GM23338 (cell line): ENCODE measurements around the gene IRF8. TPM values are rescaled to one million over a fixed set of nuclear protein-coding genes. Genes with fewer than 3 reads are reported as not detected.
"Not testable (repeated sequence)": the region's sequence is repeated elsewhere in the genome, so short reads cannot be mapped to it uniquely, and the experiment has no call there.

Experiments used
- ATAC-seq: fragments of 200-7000 bp; cut with Tn5 transposase; 3 replicates; pipeline ENCODE4 v1.9.1; 2020
- DNase-seq: peaks from one replicate; pipeline ENCODE4 v3.0.0-alpha.2; 2015; ENCODE audit warnings: low spot score
- H2AFZ ChIP-seq: fragments of 200-600 bp; sonication (generic); 2 replicates; pipeline ENCODE4 v1.8.0; 2016; ENCODE audit warnings: antibody characterized with exemption, mild to moderate bottlenecking, moderate library complexity
- H3F3A ChIP-seq: fragments of 200-600 bp; sonication (generic); replicated peaks from 2 replicates; pipeline ENCODE4 v1.8.0; 2017; ENCODE audit warnings: antibody characterized with exemption, mixed run types, low read depth
- H3K27ac ChIP-seq: fragments of 200-600 bp; sonication (generic); 2 replicates; pipeline ENCODE4 v1.6.1; 2016; ENCODE audit warnings: low read depth
- H3K27me3 ChIP-seq: fragments of 200-600 bp; sonication (generic); 2 replicates; pipeline ENCODE4 v1.8.0; 2016; ENCODE audit warnings: mild to moderate bottlenecking, mixed run types, moderate library complexity; ENCODE audit not compliant: insufficient read depth
- H3K36me3 ChIP-seq: fragments of 200-600 bp; sonication (generic); 2 replicates; pipeline ENCODE4 v1.8.0; 2016; ENCODE audit warnings: mild to moderate bottlenecking; ENCODE audit not compliant: insufficient read depth
- H3K4me1 ChIP-seq: fragments of 200-600 bp; sonication (generic); 2 replicates; pipeline ENCODE4 v1.8.0; 2016; ENCODE audit warnings: mild to moderate bottlenecking, moderate library complexity; ENCODE audit not compliant: insufficient read depth
- H3K4me2 ChIP-seq: fragments of 200-600 bp; sonication (generic); 2 replicates; pipeline ENCODE4 v1.7.1; 2017; ENCODE audit warnings: mixed run types
- H3K4me3 ChIP-seq: fragments of 200-600 bp; sonication (generic); 2 replicates; pipeline ENCODE4 v1.6.1; 2016; ENCODE audit warnings: mixed run types
- H3K79me2 ChIP-seq: fragments of 200-600 bp; sonication (generic); replicated peaks from 2 replicates; pipeline ENCODE4 v1.8.0; 2017; ENCODE audit warnings: mild to moderate bottlenecking; ENCODE audit not compliant: insufficient read depth
- H3K9me2 ChIP-seq: fragments of 200-600 bp; sonication (generic); 2 replicates; pipeline ENCODE4 v1.8.0; 2017; ENCODE audit not compliant: insufficient read depth
- H4K20me1 ChIP-seq: fragments of 200-600 bp; sonication (generic); replicated peaks from 2 replicates; pipeline ENCODE4 v1.8.0; 2017; ENCODE audit warnings: mild to moderate bottlenecking; ENCODE audit not compliant: insufficient read depth
- H3K27ac Mint-ChIP-seq: 2 replicates; pipeline ENCODE4 v1.8.0; 2020; ENCODE audit warnings: inconsistent platforms, mild to moderate bottlenecking, moderate library complexity, mixed read lengths
- H3K27me3 Mint-ChIP-seq: 3 replicates; pipeline ENCODE4 v1.8.0; 2022; ENCODE audit warnings: low read depth, mild to moderate bottlenecking, moderate library complexity, mixed read lengths, inconsistent platforms; ENCODE audit not compliant: insufficient read depth, poor library complexity
- H3K36me3 Mint-ChIP-seq: 3 replicates; pipeline ENCODE4 v1.8.0; 2021; ENCODE audit warnings: low read depth, mild to moderate bottlenecking, inconsistent platforms, moderate library complexity, mixed read lengths
- H3K4me1 Mint-ChIP-seq: 3 replicates; pipeline ENCODE4 v1.8.0; 2020; ENCODE audit warnings: mild to moderate bottlenecking, inconsistent platforms, mixed read lengths
- H3K4me3 Mint-ChIP-seq: 3 replicates; pipeline ENCODE4 v1.8.0; 2021; ENCODE audit warnings: moderate library complexity, mild to moderate bottlenecking, inconsistent platforms, mixed read lengths
- H3K9me3 Mint-ChIP-seq: 3 replicates; pipeline ENCODE4 v1.8.0; 2020; ENCODE audit warnings: moderate library complexity, mild to moderate bottlenecking, inconsistent platforms, mixed read lengths
- CREB1 ChIP-seq: fragments of 250-450 bp; sonication (Bioruptor Pico); IDR thresholded peaks from 2 replicates; pipeline ENCODE4 v1.5.0; 2020; ENCODE audit warnings: low read depth, mild to moderate bottlenecking, moderate library complexity
- CTCF ChIP-seq, 2 experiments: fragments of 200-600 bp in 1 of 2; sonication (generic) in 1 of 2; conservative IDR thresholded peaks; 2 replicates each; pipeline versions ENCODE4 v1.5.1 to v1.6.1; 2016 to 2017; ENCODE audit warnings: antibody characterized with exemption in 2 of 2, low read depth in 2 of 2, mild to moderate bottlenecking in 2 of 2, moderate library complexity in 1 of 2
- EZH2phosphoT487 ChIP-seq: fragments of 200-600 bp; sonication (generic); IDR thresholded peaks from one replicate; pipeline ENCODE4 v1.8.1; 2018; ENCODE audit warnings: antibody characterized with exemption; ENCODE audit not compliant: unreplicated experiment
- JUNB ChIP-seq: IDR thresholded peaks from one replicate; pipeline ENCODE4 v1.6.1; 2016; ENCODE audit warnings: antibody characterized with exemption; ENCODE audit not compliant: unreplicated experiment
- POLR2AphosphoS5 ChIP-seq: IDR thresholded peaks from 2 replicates; pipeline ENCODE4 v1.6.1; 2016; ENCODE audit warnings: antibody characterized with exemption, low read depth
- REST ChIP-seq: IDR thresholded peaks from one replicate; pipeline ENCODE4 v1.6.1; 2018; ENCODE audit warnings: antibody characterized with exemption; ENCODE audit not compliant: unreplicated experiment
- STAT1 ChIP-seq: IDR thresholded peaks from one replicate; pipeline ENCODE4 v1.6.1; 2016; ENCODE audit warnings: antibody characterized with exemption; ENCODE audit not compliant: unreplicated experiment
- ZNF114 ChIP-seq: fragments of 250-450 bp; sonication (Bioruptor Pico); IDR thresholded peaks from 2 replicates; pipeline ENCODE4 v1.5.0; 2020; ENCODE audit warnings: mild to moderate bottlenecking, moderate library complexity
- ZNF331 ChIP-seq: fragments of 250-450 bp; sonication (Bioruptor Pico); IDR thresholded peaks from 2 replicates; pipeline ENCODE4 v1.5.0; 2020; ENCODE audit warnings: low read depth, mild to moderate bottlenecking, moderate library complexity
- polyA plus RNA-seq: library from polyadenylated mRNA; unstranded; fragments of >200 nt; fragmentation: Nextera tagmentation; extraction: Ambion mirVana; gene quantifications from 2 replicates; pipeline ENCODE4 v1.2.1, GENCODE V29; 2016
- total RNA-seq: library from RNA; depleted of rRNA; stranded (reverse); fragments of >200 nt; shearing (Covaris generic); gene quantifications from 2 replicates; pipeline ENCODE4 v1.2.3, GENCODE V29; 2014
- TF ChIP-seq, protein P1 (sequence below): fragments of 250-450 bp; sonication (Bioruptor Pico); IDR thresholded peaks from 2 replicates; pipeline ENCODE4 v1.5.0; 2020; ENCODE audit warnings: mild to moderate bottlenecking, moderate library complexity

The IRF8 gene
- total and polyA plus RNA-seq, 2 experiments from 2014 or later = 0.47 to 2.8 TPM

GRCh38 chr16:85907231-85907630 is 8.3 kb downstream of the IRF8 start:
- not testable (repeated sequence) for H3K27me3 Mint-ChIP-seq

DNA sequence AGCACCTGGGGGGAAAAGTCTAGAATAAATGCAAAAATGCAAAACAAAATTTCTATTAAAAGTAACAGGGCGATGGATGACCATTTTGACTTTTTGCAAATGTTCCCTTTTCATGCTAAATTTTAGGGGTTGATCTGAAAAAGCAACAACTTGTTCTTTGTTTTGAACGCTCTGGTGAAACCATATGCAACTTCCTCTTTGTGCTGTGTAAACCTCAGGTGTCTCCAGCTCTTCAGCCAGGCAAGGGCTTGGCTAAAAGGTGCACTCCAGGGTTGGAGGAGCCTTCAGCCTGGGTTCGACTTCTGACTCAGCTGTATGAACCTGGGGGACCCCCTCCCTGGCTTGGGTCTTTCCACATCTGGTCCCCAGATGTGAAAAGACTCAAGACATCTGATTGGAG is 9.5 kb downstream of the IRF8 start:
- H3K4me2 ChIP-seq = no peak overlapping the region
- no peaks in the 10 kb centered on the region for H3F3A ChIP-seq
- peaks cover 5% of the 10 kb centered on the region; the same call in 1 of the 2 replicates for H3K9me2 ChIP-seq
- peaks cover 7% of the 10 kb centered on the region for H3K27me3 Mint-ChIP-seq
- peaks cover 27% of the 10 kb centered on the region for H3K4me1 Mint-ChIP-seq
- H3K4me3 ChIP-seq = no peak overlapping the region
- DNase-seq (no peak), ATAC-seq (no peak)
- no peak overlapping the region for H3K27ac ChIP-seq
- no peaks in the 10 kb centered on the region for H3K36me3 ChIP-seq
- no peaks in the 10 kb centered on the region for H4K20me1 ChIP-seq
- H3K4me1 ChIP-seq = peaks cover 6% of the 10 kb centered on the region
- no peak overlapping the region for H3K27ac Mint-ChIP-seq
- H3K27me3 ChIP-seq = no peaks in the 10 kb centered on the region
- no peaks in the 10 kb centered on the region for H3K36me3 Mint-ChIP-seq
- H3K79me2 ChIP-seq = no peaks in the 10 kb centered on the region
- no peaks in the 10 kb centered on the region for H3K9me3 Mint-ChIP-seq
- H2AFZ ChIP-seq = no peak overlapping the region
- no peak overlapping the region for H3K4me3 Mint-ChIP-seq
- TF ChIP-seq ZNF331 (CRISPR knock-in tag) (no peak), STAT1 (no peak), ZNF114 (CRISPR knock-in tag) (no peak), EZH2phosphoT487 (no peak), POLR2AphosphoS5 (no peak), REST (no peak), CREB1 (CRISPR knock-in tag) (no peak), JUNB (no peak), CTCF (conservative IDR thresholded peaks at IDR 0.05; ENCODE audit: low read depth in 2 of 2) (no peak)
- TF ChIP-seq, protein P1, sequence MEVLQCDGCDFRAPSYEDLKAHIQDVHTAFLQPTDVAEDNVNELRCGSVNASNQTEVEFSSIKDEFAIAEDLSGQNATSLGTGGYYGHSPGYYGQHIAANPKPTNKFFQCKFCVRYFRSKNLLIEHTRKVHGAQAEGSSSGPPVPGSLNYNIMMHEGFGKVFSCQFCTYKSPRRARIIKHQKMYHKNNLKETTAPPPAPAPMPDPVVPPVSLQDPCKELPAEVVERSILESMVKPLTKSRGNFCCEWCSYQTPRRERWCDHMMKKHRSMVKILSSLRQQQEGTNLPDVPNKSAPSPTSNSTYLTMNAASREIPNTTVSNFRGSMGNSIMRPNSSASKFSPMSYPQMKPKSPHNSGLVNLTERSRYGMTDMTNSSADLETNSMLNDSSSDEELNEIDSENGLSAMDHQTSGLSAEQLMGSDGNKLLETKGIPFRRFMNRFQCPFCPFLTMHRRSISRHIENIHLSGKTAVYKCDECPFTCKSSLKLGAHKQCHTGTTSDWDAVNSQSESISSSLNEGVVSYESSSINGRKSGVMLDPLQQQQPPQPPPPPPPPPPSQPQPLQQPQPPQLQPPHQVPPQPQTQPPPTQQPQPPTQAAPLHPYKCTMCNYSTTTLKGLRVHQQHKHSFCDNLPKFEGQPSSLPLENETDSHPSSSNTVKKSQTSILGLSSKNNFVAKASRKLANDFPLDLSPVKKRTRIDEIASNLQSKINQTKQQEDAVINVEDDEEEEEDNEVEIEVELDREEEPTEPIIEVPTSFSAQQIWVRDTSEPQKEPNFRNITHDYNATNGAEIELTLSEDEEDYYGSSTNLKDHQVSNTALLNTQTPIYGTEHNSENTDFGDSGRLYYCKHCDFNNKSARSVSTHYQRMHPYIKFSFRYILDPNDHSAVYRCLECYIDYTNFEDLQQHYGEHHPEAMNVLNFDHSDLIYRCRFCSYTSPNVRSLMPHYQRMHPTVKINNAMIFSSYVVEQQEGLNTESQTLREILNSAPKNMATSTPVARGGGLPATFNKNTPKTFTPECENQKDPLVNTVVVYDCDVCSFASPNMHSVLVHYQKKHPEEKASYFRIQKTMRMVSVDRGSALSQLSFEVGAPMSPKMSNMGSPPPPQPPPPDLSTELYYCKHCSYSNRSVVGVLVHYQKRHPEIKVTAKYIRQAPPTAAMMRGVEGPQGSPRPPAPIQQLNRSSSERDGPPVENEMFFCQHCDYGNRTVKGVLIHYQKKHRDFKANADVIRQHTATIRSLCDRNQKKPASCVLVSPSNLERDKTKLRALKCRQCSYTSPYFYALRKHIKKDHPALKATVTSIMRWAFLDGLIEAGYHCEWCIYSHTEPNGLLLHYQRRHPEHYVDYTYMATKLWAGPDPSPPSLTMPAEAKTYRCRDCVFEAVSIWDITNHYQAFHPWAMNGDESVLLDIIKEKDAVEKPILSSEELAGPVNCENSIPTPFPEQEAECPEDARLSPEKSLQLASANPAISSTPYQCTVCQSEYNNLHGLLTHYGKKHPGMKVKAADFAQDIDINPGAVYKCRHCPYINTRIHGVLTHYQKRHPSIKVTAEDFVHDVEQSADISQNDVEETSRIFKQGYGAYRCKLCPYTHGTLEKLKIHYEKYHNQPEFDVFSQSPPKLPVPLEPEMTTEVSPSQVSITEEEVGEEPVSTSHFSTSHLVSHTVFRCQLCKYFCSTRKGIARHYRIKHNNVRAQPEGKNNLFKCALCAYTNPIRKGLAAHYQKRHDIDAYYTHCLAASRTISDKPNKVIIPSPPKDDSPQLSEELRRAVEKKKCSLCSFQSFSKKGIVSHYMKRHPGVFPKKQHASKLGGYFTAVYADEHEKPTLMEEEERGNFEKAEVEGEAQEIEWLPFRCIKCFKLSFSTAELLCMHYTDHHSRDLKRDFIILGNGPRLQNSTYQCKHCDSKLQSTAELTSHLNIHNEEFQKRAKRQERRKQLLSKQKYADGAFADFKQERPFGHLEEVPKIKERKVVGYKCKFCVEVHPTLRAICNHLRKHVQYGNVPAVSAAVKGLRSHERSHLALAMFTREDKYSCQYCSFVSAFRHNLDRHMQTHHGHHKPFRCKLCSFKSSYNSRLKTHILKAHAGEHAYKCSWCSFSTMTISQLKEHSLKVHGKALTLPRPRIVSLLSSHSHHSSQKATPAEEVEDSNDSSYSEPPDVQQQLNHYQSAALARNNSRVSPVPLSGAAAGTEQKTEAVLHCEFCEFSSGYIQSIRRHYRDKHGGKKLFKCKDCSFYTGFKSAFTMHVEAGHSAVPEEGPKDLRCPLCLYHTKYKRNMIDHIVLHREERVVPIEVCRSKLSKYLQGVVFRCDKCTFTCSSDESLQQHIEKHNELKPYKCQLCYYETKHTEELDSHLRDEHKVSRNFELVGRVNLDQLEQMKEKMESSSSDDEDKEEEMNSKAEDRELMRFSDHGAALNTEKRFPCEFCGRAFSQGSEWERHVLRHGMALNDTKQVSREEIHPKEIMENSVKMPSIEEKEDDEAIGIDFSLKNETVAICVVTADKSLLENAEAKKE (CRISPR knock-in tag) = no peak

More at GRCh38 chr16:85907231-85907630, 8.3 kb downstream of the IRF8 start:
- peaks cover 19% of the 10 kb centered on the region for H3K4me1 Mint-ChIP-seq
- H3K79me2 ChIP-seq, DNase-seq, H2AFZ ChIP-seq, H3K27ac ChIP-seq, H3K4me1 ChIP-seq, H3K27me3 ChIP-seq, H3K4me3 ChIP-seq, H4K20me1 ChIP-seq, H3K36me3 Mint-ChIP-seq, ATAC-seq, H3F3A ChIP-seq, H3K4me3 Mint-ChIP-seq, H3K9me3 Mint-ChIP-seq, H3K36me3 ChIP-seq, H3K27ac Mint-ChIP-seq, H3K9me2 ChIP-seq, H3K4me2 ChIP-seq: not testable (repeated sequence)
